HepG2 (cell line): ENCODE measurements around the gene OR51E1. TPM values are rescaled to one million over a fixed set of nuclear protein-coding genes. Genes with fewer than 3 reads are reported as not detected.

Experiments used
- ATAC-seq: fragments of 200-7000 bp; cut with Tn5 transposase; 3 replicates; pipeline ENCODE4 v1.9.1; 2020; ENCODE audit warnings: mild to moderate bottlenecking, moderate library complexity
- BruUV-seq: library from RNA; stranded (reverse); fragments of 400-500 nt; replicated peaks from 2 replicates; lab custom pipeline; 2021; lab: Mats Ljungman, UMichigan
- CTCF ChIA-PET: fragments of 300-600 bp; formaldehyde crosslinking; extraction: SDS; loops from one replicate; lab custom pipeline; 2021; ENCODE audit warnings: low total read pairs, inconsistent platforms, low intra/inter-chr PET ratio; lab: Yijun Ruan, JAX
- POLR2A ChIA-PET: fragments of 350-600 bp; sonication (Branson Sonifier 250); formaldehyde crosslinking; loops from one replicate; lab custom pipeline; 2020; ENCODE audit warnings: antibody characterized with exemption, inconsistent platforms; lab: Yijun Ruan, JAX
- DNase-seq: peaks from one replicate; pipeline ENCODE4 v3.0.0-alpha.2; 2015; ENCODE audit warnings: low spot score
- FAIRE-seq: peaks from 3 replicates; lab custom pipeline; 2011; peaks lifted over from hg19 to GRCh38; lab: Jason Lieb, UNC
- H2AFZ ChIP-seq: one replicate; pipeline ENCODE4 v1.6.1; 2011; ENCODE audit warnings: low read length, inconsistent platforms
- H3K27ac ChIP-seq: fragments of 300-600 bp; 3 replicates; pipeline ENCODE4 v1.8.0; 2011; ENCODE audit warnings: mixed run types, mild to moderate bottlenecking, mixed read lengths, low read length, inconsistent platforms; ENCODE audit not compliant: insufficient read depth; ENCODE audit errors: extremely low read length
- H3K27me3 ChIP-seq, 2 experiments: fragments of 200-600 bp in 1 of 2; 2 replicates in 1 of 2; 3 replicates in 1 of 2; pipeline versions ENCODE4 v1.6.0 to v1.8.0; 2011; ENCODE audit warnings: low read length in 2 of 2, mild to moderate bottlenecking in 2 of 2, moderate library complexity in 2 of 2, inconsistent platforms in 1 of 2; ENCODE audit not compliant: insufficient read depth in 2 of 2, control insufficient read depth in 1 of 2
- H3K36me3 ChIP-seq, 2 experiments: fragments of 200-600 bp in 1 of 2; replicated peaks in 1 of 2; 2 replicates in 1 of 2; 3 replicates in 1 of 2; pipeline versions ENCODE4 v1.5.1 to v1.8.0; 2011; ENCODE audit warnings: low read length in 2 of 2, inconsistent platforms in 1 of 2; ENCODE audit not compliant: insufficient read depth in 2 of 2, control insufficient read depth in 1 of 2
- H3K4me1 ChIP-seq: 2 replicates; pipeline ENCODE4 v1.5.1; 2012; ENCODE audit warnings: low read length, inconsistent platforms; ENCODE audit not compliant: insufficient read depth
- H3K4me2 ChIP-seq: 2 replicates; pipeline ENCODE4 v1.6.0; 2011; ENCODE audit warnings: low read depth, low read length, inconsistent platforms
- H3K4me3 ChIP-seq, 3 experiments: fragments of 200-600 bp in 1 of 3; sonication (generic), shearing (Covaris generic) in 1 of 3; replicated peaks in 1 of 3; 2 replicates each; pipeline ENCODE4 v1.5.1; 2011 to 2016; ENCODE audit warnings: low read length in 3 of 3, inconsistent platforms in 2 of 3, low read depth in 2 of 3, mild to moderate bottlenecking in 2 of 3, control low read depth in 1 of 3, mixed read lengths in 1 of 3; ENCODE audit not compliant: insufficient read depth in 1 of 3
- H3K79me2 ChIP-seq: one replicate; pipeline ENCODE4 v1.6.1; 2011; ENCODE audit warnings: low read length, inconsistent platforms; ENCODE audit not compliant: insufficient read depth
- H3K9ac ChIP-seq: 2 replicates; pipeline ENCODE4 v1.6.0; 2011; ENCODE audit warnings: mild to moderate bottlenecking, low read depth, low read length, inconsistent platforms; ENCODE audit not compliant: insufficient read depth
- H3K9me3 ChIP-seq: 2 replicates; pipeline ENCODE4 v1.5.1; 2012; ENCODE audit warnings: mild to moderate bottlenecking, low read length
- H4K20me1 ChIP-seq: 2 replicates; pipeline ENCODE4 v1.6.0; 2011; ENCODE audit warnings: inconsistent platforms, mild to moderate bottlenecking, low read length, moderate library complexity; ENCODE audit not compliant: insufficient read depth
- EED ChIP-seq: sonication (generic); formaldehyde crosslinking; IDR thresholded peaks from 2 replicates; pipeline ENCODE4 v1.5.0; 2020; ENCODE audit warnings: mild to moderate bottlenecking, missing genetic modification reagents
- FOSL2 ChIP-seq: sonication (generic); formaldehyde crosslinking; IDR thresholded peaks from 2 replicates; pipeline ENCODE4 v1.4.0; 2020; ENCODE audit warnings: missing genetic modification reagents
- HDAC2 ChIP-seq: sonication (generic); formaldehyde crosslinking; IDR thresholded peaks from 2 replicates; pipeline ENCODE4 v1.4.0; 2020; ENCODE audit warnings: missing genetic modification reagents
- HIC2 ChIP-seq: sonication (generic); formaldehyde crosslinking; IDR thresholded peaks from 2 replicates; pipeline ENCODE4 v1.9.0; 2022; ENCODE audit warnings: low read depth, missing genetic modification reagents
- PCBP1 ChIP-seq: fragments of 200-400 bp; formaldehyde crosslinking; IDR thresholded peaks from 2 replicates; pipeline ENCODE4 v1.6.1; 2017; ENCODE audit warnings: mild to moderate bottlenecking, low read depth, low read length, borderline replicate concordance
- RCOR2 ChIP-seq: IDR thresholded peaks from 2 replicates; pipeline ENCODE4 v1.6.1; 2016; ENCODE audit warnings: missing biosample characterization, missing genetic modification reagents
- ZNF234 ChIP-seq: sonication (generic); formaldehyde crosslinking; conservative IDR thresholded peaks from 2 replicates; pipeline ENCODE4 v1.5.1; 2020; ENCODE audit warnings: mild to moderate bottlenecking, missing genetic modification reagents
- ZNF775 ChIP-seq: sonication (generic); formaldehyde crosslinking; IDR thresholded peaks from 2 replicates; pipeline ENCODE4 v1.4.0; 2020; ENCODE audit warnings: missing genetic modification reagents, mild to moderate bottlenecking, moderate library complexity, borderline replicate concordance
- ZNF790 ChIP-seq: sonication (generic); formaldehyde crosslinking; IDR thresholded peaks from 2 replicates; pipeline ENCODE4 v1.8.0; 2022; ENCODE audit warnings: missing genetic modification reagents, mild to moderate bottlenecking, borderline replicate concordance
- WGBS: methylation state at CpG from one replicate; pipeline ENCODE4 v1.1.6; 2017; ENCODE audit warnings: low lambda C conversion rate; 5-methylcytosine and 5-hydroxymethylcytosine counted together
- in situ Hi-C: cut with HindIII; loops from 2 replicates; pipeline ENCODE4 v1.10.0; 2017; ENCODE audit warnings: low pct_unique_long_range_greater_than_20kb; ENCODE audit not compliant: extremely low pct_ligation_motif_present
- intact Hi-C: fragments of 100-400 bp; cut with micrococcal nuclease; formaldehyde crosslinking; loops from one replicate; pipeline ENCODE4 v1.10.0; 2022; ENCODE audit not compliant: unreplicated experiment
- polyA plus RNA-seq, 8 experiments: library from polyadenylated mRNA; depleted of rRNA in 3 of 8; stranded (reverse) in 7 of 8; unstranded in 1 of 8; fragments of >200 nt; fragmentation: Illumina TruSeq in 4 of 8; extraction: Trizol in 4 of 8; gene quantifications; 2 replicates each; pipeline versions ENCODE4 v1.2.1 to v1.2.3, GENCODE V29; 2011 to 2016; ENCODE audit warnings: low read depth in 4 of 8, missing spikeins in 1 of 8, mixed read lengths in 1 of 8; ENCODE audit not compliant: insufficient read depth in 1 of 8
- total RNA-seq, 5 experiments: library from RNA; depleted of rRNA; stranded (reverse); fragments of >200 nt; fragmentation: Illumina TruSeq; extraction: Trizol; gene quantifications; 2 replicates each; pipeline ENCODE4 v1.2.3, GENCODE V29; 2016; ENCODE audit warnings: low read depth in 1 of 5
- TF ChIP-seq, protein P1 (sequence below): sonication (generic); formaldehyde crosslinking; IDR thresholded peaks from 2 replicates; pipeline ENCODE4 v1.5.1; 2020; ENCODE audit warnings: mild to moderate bottlenecking, missing genetic modification reagents

The OR51E1 gene
- total and polyA plus RNA-seq, 2 of the 13 experiments (the other 11 are each of a cell fraction or from before 2014, with no cell fraction given): not detected

DNA sequence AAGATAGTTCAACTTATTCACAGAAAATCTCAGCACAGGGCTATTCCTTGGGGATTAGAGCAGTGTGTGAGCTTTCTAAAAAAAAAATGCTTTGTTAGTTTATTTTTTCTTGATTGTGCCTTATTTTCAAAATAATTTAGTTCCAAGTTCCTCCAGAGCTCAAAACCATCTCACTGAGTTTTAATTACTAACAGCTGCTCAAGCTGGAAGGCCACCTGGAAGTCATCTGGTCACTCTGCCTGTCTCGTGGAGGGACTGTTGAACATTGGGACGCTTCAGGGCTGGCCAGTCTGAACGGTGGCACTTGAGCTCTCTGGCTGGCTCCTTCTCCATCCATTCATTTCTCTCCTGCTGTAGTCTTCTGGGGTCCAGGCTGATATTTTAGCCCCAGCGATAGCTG lies 4.0 kb downstream of the OR51E1 start:
- Histone ChIP-seq H3K36me3 (no peaks in the 10 kb centered on the region), H3K79me2 (no peaks in the 10 kb centered on the region), H3K4me3 (no peak overlapping the region), H3K27me3 (peaks cover 0 to 27% of the 10 kb centered on the region in 2 experiments; a peak in 2 of 5 replicates), H4K20me1 (no peaks in the 10 kb centered on the region), H3K9ac (no peak overlapping the region), H3K27ac (no peak overlapping the region), H3K9me3 (no peaks in the 10 kb centered on the region), H3K4me1 (no peaks in the 10 kb centered on the region), H3K4me2 (no peak overlapping the region), H2AFZ (no peak overlapping the region)
- ATAC-seq (no peak), DNase-seq (no peak), FAIRE-seq (no peak)
- CTCF ChIA-PET: no interaction called here
- 6% methylated on average over 4 of the region's 4 CpGs for whole genome bisulfite sequencing
- no TSS peak for BruUV-seq
- intact Hi-C loops: no loop called here
- no peak for TF ChIP-seq ZNF775
- TF ChIP-seq, protein P1, sequence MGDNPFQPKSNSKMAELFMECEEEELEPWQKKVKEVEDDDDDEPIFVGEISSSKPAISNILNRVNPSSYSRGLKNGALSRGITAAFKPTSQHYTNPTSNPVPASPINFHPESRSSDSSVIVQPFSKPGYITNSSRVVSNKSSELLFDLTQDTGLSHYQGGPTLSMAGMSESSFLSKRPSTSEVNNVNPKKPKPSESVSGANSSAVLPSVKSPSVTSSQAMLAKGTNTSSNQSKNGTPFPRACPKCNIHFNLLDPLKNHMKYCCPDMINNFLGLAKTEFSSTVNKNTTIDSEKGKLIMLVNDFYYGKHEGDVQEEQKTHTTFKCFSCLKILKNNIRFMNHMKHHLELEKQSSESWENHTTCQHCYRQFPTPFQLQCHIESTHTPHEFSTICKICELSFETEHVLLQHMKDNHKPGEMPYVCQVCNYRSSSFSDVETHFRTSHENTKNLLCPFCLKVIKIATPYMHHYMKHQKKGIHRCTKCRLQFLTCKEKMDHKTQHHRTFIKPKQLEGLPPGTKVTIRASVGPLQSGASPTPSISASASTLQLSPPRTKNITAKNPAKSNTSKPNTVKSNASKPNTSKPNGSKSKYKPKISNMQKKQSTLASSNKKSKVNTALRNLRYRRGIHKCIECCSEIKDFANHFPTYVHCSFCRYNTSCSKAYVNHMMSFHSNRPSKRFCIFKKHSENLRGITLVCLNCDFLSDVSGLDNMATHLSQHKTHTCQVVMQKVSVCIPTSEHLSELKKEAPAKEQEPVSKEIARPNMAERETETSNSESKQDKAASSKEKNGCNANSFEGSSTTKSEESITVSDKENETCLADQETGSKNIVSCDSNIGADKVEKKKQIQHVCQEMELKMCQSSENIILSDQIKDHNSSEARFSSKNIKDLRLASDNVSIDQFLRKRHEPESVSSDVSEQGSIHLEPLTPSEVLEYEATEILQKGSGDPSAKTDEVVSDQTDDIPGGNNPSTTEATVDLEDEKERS (CRISPR knock-in tag): no peak
- no peak for TF ChIP-seq HIC2 (CRISPR knock-in tag)
- TF ChIP-seq RCOR2 (CRISPR knock-in tag): no peak
- no peak for TF ChIP-seq FOSL2 (CRISPR knock-in tag)
- TF ChIP-seq PCBP1: no peak
- TF ChIP-seq ZNF790: no peak
- no peak for TF ChIP-seq ZNF234 (CRISPR knock-in tag)
- TF ChIP-seq EED (CRISPR knock-in tag): no peak
- no peak for TF ChIP-seq HDAC2 (CRISPR knock-in tag)
- in situ Hi-C loops: no loop called here
- POLR2A ChIA-PET: no interaction called here
